Activated T-helper 1 cell treated with anti-CD3 and anti-CD28 coated beads, Interleukin-2, amount 50 U/mL, for 16 hours (primary cell): ENCODE data around the gene RNF43.
"Not testable (repeated sequence)": the region's sequence is repeated elsewhere in the genome, so short reads cannot be mapped to it uniquely, and the experiment has no call there.

ENCODE experiments used
- DNase-seq, 2 donors: peaks; one replicate each; pipeline ENCODE4 v3.0.0-alpha.2; 2020; ENCODE audit warnings: low read depth in 1 of 2, low spot score in 1 of 2

The RNF43 gene

GRCh38 chr17:58410714-58411407, 6.5 kb downstream of the RNF43 start:
- no peak for DNase-seq

- no peak for DNase-seq
Observed at GRCh38 chr17:58409432-58409831, 7.9 kb downstream of the RNF43 start.

- no peak for DNase-seq
Observed at GRCh38 chr17:58403311-58403710, 14.0 kb downstream of the RNF43 start.

- DNase-seq, result no peak
Observed at GRCh38 chr17:58402679-58403078, 14.7 kb downstream of the RNF43 start.

- no peak for DNase-seq
Observed at GRCh38 chr17:58402047-58402446, 15.3 kb downstream of the RNF43 start.

GRCh38 chr17:58401287-58401686, 16.0 kb downstream of the RNF43 start:
- no peak for DNase-seq

DNA sequence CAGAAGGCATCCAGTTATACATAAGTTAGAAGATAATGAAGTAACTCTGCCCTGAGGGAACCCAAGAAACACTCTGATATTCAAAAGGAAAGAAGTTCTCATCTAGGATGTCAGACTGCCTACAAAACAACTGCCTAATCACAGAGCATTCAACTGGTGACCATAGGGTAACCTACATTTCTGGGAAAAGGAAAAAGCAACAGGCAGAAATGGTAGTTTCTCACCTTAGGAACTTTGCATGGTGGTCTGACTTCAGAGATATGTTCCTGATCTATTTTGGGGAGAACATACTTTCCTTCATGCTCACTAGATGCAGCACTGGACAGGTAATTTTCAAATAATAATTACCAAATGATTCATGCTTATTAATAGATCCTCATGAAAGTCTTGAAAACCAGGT, 16.5 kb downstream of the RNF43 start:
- no peak for DNase-seq

DNA sequence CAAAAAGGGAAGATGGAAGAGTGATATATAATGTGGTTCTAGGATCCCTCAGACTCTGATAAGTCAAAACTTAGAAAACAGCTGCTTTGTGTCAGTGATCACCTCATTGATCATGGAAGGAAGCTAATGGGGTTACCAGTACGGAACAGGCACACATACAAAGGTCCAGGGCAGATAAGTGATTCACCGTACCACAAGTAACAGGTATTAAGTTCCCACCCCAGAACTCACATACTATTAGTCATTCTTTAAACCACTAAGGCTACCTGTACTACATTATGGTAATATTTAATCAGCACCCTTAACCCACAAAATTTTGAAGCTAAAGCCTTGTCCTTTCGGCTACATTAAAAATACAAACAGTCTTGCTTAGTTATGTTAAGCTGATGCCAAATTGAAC, 17.4 kb downstream of the RNF43 start:
- no peak for DNase-seq

DNA sequence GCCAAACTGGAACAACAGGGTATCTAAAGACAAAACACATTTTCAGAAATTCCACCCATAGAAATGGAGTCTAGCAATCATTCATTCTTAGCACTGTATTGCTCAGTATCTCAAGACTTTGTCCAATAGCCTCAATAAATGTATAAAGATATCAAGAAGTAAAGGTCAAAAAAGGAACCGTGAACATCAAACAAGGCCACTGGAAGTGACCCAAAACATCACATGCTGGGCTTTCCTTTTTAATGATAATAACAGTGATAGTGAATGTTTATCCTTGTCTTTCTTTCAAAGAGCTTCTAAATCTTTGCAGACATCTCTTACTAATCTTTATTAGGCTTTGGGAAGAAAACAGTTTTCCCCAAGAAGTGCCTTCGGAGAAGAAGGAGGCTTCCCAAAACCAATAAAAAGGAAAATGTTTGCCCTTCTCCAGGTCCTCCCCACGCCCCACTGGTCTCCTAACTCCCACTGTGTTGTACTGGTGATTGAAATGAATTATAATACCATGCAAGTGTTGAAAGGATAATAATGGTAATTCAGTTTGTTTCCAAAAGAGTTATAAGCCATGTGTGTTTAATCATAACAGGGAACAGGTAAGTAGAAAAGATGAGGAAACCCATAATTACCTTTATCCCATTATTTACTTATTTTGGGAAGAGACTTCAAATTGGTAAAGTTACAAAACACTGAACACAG, 18.6 kb downstream of the RNF43 start:
- no peak for DNase-seq

DNA sequence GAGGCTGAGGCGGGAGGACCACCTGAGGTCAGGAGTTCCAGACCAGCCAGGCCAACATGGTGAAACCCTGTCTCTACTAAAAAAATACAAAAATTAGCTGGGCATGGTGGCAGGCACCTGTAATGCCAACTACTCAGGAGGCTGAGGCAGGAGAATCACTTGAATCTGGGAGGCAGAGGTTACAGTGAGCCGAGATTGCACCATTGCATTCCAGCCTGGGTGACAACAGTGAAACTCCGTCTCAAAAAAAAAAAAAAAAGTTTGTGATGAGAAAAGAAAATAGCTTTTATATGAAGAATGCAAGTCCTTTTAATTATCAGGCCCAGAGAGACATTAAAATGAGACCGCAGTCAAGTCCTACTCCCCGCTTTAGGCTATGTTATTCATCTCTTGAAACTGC, 19.9 kb downstream of the RNF43 start:
- not testable (repeated sequence) for DNase-seq

- DNase-seq, result no peak
Observed at GRCh38 chr17:58396173-58396572, 21.2 kb downstream of the RNF43 start.

GRCh38 chr17:58394534-58395223, 22.7 kb downstream of the RNF43 start:
- no peak for DNase-seq

DNA sequence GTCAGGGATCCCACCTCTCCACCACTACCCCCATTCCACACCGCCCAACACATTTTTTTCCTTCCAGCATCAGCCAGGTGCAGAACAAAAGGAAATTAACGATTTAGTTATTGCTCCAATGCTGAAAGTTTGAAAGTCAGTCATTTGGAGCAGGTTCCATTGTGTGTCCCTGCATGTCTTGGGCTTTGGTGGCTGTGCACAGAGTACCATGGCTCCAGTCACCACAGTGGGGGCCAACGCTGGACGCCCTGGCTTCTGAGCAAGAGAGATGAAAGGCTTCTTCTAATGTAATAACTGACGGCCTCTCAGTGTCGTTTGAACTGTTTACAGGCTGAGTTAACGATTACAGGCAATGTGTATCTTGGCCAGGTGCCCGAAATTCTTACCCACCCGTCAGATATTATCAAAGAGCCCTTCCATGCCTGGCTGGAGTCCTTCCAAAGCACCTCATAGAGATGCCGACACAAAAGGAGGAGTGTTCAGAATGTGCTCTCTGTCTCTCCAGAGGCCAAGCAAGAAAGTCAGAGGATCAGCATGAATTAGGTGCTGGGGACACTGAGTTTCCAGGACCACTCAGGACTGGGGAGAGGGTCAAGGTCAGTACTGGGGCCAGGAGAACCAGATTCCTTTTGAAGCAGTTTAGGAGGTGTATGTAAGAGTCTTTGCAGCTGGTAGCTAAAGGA, 25.9 kb downstream of the RNF43 start:
- DNase-seq, result no peak

- no peak for DNase-seq
Observed at GRCh38 chr17:58390884-58391283, 26.4 kb downstream of the RNF43 start.

DNA sequence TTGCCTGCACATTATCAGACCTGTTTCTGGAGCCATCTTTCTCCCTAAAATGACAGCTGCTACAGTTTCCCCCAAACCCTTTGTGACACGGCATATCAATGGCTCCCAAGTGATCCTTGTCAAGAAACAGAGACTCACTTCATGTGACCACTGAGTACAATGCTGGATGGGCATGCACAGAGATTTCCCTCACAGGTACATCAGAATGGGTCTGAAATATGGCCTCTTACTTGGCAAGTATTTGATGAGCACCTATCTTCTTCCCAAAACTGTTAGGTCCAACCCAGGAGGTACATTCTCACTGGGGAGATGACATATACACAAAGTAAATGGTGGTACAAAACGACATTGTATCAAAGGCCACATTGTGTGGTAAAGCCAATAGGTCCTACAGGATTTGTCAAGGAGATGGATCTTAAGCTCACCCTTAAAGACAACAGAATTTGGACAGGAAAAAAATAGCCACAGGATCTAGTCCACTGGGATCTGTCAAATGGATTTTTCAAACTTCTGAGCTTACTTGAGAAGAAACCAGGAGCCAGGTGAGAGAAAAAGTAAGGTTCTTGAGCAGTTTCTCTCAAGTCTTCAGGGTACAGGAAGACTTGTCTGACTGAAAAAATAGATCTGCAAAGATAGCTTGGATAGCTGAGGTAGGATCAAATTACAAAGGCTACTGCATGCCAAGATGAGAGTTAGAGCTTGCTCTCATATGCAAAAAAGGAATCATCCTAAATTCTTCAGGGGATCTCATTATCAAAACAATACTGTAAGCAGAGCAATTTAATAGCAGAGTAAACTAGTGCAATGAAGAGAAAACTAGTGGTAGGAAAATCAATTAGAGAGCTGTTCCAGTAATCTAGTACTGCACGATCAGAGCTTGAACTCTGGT, 28.8 kb downstream of the RNF43 start:
- DNase-seq, result no peak

DNA sequence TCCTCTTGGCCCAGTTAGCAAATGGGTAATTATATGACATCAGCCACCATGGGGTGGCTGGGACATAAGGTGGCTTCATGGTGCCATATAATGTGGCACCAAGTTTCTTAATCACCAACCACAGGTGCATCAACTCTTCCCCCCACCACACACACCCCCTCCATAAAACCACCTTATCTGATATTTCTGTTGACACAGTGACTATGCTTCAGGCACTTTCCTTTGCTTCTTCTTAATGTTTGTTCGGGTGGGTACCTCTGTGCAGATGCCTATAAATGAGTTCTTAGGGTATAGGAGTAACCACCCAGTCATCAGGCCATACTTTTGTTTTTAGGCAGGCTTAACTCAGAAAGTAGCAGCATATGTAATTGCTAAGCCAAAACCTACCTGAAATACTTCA, 29.5 kb downstream of the RNF43 start:
- no peak for DNase-seq

DNA sequence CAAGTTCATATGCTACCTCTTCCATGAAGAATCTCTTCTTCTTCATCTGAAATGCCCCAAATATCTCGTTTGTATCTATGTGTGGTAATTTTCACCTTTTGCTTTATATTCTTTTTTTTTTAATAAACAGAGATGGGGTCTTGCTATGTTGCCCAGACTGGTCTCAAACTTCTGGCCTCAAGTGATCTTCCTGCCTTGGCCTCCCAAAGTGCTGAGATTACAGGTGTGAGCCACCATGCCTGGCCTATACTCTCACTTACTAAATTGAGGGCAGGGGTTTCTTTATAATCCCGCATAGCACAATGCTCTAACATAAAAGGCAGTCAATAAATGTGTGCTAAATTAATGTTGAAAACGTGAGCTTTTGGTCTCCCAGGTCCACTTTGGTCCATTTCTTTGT, 30.6 kb downstream of the RNF43 start:
- no peak for DNase-seq

- no peak for DNase-seq
Observed at GRCh38 chr17:58385359-58385899, 31.9 kb downstream of the RNF43 start.

- DNase-seq, result no peak
Observed at GRCh38 chr17:58384897-58385296, 32.4 kb downstream of the RNF43 start.

DNA sequence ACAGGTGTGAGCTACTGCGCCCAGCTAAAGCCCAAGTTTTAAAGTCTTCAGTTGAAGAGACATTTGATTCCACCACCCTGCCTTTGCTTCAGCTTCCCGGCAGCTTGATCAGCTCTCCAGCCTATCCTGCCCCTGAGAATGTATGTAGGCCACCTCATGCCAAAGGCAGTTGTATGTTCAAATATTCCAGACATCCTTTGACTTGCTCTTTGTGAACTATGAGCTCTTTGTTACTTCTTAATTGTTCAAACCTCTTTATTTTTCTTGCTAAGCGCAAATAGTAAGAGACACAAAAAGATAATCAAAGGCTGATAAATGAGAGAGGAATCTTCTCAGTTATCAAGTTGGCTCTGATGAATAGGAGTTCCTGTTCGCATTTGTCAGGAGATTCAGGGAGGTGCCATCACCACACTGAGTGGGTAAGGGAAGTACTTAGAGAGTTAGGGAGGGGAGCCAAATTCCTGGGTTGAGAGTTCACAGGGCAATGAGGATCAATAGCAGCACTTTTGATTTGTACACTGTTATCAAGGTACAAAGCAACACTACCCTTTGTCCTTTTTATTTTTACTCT, 33.4 kb downstream of the RNF43 start:
- DNase-seq, result no peak
